DMS 273 (cell line): ENCODE data around the gene TUT7.
"Not testable (repeated sequence)": the region's sequence is repeated elsewhere in the genome, so short reads cannot be mapped to it uniquely, and the experiment has no call there.

ENCODE experiments used
- DNase-seq: peaks from one replicate; lab custom pipeline; 2025; ENCODE audit not compliant: unreplicated experiment; lab: John Stamatoyannopoulos, UW

Gene TUT7, protein sequence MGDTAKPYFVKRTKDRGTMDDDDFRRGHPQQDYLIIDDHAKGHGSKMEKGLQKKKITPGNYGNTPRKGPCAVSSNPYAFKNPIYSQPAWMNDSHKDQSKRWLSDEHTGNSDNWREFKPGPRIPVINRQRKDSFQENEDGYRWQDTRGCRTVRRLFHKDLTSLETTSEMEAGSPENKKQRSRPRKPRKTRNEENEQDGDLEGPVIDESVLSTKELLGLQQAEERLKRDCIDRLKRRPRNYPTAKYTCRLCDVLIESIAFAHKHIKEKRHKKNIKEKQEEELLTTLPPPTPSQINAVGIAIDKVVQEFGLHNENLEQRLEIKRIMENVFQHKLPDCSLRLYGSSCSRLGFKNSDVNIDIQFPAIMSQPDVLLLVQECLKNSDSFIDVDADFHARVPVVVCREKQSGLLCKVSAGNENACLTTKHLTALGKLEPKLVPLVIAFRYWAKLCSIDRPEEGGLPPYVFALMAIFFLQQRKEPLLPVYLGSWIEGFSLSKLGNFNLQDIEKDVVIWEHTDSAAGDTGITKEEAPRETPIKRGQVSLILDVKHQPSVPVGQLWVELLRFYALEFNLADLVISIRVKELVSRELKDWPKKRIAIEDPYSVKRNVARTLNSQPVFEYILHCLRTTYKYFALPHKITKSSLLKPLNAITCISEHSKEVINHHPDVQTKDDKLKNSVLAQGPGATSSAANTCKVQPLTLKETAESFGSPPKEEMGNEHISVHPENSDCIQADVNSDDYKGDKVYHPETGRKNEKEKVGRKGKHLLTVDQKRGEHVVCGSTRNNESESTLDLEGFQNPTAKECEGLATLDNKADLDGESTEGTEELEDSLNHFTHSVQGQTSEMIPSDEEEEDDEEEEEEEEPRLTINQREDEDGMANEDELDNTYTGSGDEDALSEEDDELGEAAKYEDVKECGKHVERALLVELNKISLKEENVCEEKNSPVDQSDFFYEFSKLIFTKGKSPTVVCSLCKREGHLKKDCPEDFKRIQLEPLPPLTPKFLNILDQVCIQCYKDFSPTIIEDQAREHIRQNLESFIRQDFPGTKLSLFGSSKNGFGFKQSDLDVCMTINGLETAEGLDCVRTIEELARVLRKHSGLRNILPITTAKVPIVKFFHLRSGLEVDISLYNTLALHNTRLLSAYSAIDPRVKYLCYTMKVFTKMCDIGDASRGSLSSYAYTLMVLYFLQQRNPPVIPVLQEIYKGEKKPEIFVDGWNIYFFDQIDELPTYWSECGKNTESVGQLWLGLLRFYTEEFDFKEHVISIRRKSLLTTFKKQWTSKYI (N-terminal part only)

DNA sequence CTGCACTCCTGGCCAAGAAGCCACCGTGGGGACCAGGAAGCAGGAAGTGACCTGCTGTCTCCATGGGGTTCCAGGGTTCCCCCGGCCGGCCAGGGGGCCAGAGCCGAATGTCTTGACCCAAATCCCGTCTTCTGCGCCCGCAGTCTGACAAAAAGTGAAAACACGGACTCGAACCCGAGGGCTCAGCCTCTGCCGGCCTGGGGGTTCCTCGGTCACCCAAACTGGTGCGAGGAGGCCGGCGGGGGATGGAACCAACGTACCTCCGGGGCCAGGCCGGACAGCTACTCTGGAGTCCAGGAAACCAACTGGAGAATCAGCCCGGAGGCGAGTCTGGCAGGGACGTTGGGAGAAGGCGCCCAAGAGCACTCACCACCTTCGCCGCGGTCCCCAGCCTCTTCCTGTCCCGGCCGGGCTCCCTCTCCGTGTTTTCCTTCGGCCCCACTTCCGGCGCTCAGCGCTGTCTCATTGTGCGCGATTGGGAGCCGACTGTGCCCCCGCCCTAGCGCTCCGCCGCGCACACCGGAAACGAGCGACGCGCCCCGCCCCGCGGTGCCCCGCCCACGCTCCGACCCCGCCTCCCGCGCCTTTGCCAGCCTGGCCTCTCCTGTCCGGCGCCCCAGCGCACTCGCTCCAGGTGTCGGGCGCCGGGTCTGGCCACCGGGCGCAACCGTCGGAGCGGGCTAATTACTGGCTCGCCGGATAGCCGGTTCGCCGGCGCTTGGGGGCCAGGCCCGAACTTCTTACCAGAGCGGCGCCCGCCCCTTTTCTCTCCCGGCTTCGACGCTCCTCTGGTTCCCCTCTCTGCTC is at the start of gene TUT7:
TUT7 (minus strand) TSS at position 400 of the 807 bp plus-strand sequence. CDS start 1,211 bp downstream, outside the sequence.
- peak; percentile 97 for DNase-seq

DNA sequence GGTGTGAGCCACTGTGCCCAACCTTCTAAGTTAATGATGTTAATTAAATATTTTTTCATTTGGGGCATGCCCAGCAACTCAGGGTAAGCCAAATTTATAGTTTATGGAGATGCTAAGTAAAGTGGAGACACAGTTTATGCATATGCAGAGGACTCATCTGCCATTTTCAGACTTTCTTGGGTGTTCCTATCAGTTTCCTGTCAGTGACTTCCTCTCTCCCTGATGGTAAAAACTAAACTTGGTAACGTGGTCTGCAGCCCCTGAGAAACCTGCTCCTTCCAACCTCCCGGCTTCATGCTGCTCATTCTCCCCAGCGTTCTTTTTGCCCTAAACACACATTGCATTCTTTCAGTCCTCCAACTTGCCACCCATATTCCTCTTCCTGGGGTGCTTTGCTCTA is 48.4 kb upstream of the TUT7 start:
- DNase-seq, result no peak

DNA sequence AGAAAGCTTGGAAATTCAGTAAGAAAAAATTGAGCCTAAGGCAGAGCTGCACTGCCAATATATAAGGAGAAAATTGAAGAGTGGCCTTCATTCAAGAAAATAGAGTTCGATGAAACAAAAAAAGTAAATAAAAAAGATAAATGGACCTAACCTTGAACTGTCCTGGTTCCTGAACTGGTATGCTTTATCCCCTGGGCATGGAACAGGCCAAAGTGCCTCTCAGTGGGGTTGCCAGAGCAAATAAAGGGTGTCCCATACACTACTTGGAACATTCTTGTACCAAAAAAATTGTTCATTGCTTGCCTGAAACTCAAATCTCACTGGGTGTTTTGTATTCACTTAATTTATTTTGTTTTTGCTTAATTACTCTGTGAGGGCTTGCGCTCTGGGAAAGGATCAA is 42.2 kb upstream of the TUT7 start:
- no peak for DNase-seq

DNA sequence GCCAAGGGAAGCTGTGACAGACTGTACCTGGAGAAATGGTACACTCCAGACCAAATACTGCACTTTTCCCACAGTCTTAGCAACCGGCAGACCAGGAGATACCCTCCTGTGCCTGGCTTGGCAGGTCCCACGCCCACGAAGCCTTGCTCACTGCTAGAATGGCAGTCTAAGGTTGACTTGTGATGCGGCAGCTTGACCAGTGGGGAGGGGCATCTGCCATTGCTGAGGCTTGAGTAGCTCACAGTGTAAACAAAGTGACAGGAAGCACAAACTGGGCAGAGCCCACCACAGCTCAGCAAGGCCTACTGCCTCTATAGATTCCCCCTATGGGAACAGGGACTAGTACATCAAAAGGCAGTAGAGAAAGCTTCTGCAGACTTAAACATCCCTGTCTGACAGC is 36.0 kb upstream of the TUT7 start:
- DNase-seq, result not testable (repeated sequence)

DNA sequence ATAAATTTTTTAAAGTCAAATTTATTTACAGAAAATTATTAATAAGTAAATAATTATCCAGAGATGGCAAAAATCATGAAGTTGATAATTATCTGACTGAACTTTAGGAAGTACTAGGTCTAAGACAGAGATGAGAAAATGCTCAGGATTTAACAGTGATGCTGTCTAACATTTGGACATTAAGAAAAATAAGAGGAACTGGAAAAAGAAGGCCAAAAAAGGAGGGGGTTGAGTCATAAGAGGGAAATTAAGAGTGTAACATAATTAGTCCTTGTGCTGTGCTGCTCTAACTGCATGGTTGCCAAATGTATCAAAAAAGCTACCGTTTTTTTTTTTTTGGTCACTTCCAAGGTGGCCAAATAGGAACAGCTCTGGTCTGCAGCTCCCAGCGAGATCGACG is 35.4 kb upstream of the TUT7 start:
- DNase-seq, result no peak

DNA sequence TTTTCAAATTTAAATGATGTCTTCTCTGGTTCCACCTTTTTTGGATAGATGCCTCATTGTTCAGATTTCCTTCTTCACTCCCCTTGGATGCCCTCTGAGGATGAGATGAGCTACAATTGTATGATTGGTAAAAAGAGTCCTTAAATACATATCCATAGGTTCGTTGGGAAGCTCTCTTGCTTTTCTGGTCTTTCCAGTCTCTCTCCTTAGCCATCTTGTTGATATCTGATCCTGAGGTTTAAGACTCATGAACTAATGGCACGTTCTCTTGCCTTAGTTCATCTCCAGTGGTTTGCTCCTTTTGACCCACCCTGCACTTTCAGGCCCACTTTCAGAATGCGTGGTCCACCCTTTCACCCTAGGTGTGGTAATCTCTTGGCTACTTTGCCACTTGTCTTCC is 33.2 kb upstream of the TUT7 start:
- DNase-seq, result no peak

DNA sequence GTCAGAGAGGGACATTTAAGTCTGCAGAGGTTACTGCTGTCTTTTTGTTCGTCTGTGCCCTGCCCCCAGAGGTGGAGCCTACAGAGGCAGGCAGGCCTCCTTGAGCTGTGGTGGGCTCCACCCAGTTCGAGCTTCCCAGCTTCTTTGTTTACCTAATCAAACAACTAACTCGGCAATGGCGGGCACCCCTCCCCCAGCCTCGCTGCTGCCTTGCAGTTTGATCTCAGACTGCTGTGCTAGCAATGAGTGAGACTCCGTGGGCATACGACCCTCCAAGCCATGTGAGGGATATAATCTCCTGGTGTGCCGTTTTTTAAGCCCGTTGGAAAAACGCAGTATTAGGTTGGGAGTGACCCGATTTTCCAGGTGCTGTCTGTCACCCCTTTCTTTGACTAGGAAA is 28.8 kb upstream of the TUT7 start:
- DNase-seq, result not testable (repeated sequence)

DNA sequence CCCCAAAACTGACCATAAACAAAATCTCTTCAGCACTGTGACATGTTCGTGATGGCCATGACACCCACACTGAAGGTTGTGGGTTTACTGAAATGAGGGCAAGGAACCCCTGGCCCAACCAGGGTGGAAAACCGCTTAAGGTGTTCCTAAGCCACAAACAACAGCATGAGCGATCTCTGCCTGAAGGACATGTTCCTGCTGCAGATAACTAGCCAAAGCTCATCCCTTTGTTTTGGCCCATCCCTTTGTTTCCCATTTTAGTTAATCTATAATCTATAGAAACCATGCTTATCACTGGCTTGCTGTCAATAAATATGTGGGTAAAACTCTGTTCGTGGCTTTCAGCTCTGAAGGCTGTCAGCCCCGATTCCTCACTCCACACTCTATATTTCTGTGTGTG is 21.8 kb upstream of the TUT7 start:
- DNase-seq, result no peak

DNA sequence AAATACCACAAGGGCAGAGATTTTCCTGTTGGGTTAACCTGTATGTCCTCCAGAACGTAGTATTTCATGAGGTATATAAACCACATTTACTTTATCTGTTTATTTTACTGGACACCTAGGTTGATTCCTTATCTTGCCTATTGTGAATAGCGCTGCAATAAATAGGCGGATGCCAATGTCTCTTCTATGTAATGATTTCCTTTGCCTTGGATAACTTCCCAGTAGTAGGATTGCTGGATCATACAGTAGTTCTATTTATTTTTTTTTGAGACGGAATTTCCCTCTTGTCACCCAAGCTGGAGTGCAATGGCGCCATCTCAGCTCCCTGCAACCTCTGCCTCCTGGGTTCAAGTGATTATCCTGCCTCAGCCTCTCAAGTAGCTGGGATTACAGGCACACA is 15.6 kb upstream of the TUT7 start:
- DNase-seq, result no peak

DNA sequence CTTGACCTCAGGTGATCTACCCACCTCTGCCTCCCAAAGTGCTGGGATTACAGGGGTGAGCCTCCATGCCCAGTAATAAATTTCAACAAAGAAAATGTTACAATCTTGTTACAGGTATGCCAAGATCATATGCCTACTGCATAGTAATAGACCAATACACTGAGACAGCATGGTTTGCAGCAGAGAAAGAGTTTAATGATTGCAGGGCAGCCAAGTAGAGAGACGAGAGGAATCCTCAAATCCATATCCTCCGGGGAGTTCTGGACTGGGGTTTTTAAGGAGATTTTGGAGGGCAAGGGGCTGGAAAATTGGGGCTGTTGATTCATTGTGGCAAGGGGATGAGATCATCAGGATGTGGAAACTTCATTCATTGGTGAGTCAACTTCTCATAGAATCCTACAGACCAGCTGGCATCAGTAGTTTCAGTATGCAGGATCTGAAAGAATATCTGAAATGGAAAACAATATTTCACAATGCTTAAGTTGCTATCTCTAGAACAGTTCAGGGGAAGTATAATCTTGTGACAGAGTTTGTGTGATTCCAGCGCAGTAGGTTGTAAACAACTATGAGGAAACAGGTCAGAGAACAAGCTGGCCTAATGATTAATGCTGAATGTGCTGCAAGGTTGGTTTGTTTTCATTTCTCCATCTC is 14.8 kb upstream of the TUT7 start:
- no peak for DNase-seq

DNA sequence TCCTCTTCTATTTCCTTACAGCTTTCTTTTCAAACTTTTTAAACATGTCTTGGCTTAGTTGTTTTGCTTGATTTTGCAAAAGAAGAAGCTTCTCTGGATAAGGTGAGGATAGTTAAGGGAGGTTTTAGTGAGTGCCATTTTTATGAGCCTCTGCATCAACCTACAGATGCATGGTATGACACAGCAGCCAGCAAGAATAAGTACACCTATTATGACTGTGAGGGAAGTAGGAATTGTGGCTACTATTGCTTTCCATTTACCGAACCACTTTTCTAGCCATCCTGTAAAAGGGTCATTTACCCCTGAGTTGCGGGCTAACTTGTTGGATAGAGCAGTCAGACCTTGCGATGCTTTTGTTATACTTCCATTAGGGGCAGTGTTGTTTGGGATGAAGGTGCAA is 7.0 kb upstream of the TUT7 start:
- DNase-seq, result no peak

DNA sequence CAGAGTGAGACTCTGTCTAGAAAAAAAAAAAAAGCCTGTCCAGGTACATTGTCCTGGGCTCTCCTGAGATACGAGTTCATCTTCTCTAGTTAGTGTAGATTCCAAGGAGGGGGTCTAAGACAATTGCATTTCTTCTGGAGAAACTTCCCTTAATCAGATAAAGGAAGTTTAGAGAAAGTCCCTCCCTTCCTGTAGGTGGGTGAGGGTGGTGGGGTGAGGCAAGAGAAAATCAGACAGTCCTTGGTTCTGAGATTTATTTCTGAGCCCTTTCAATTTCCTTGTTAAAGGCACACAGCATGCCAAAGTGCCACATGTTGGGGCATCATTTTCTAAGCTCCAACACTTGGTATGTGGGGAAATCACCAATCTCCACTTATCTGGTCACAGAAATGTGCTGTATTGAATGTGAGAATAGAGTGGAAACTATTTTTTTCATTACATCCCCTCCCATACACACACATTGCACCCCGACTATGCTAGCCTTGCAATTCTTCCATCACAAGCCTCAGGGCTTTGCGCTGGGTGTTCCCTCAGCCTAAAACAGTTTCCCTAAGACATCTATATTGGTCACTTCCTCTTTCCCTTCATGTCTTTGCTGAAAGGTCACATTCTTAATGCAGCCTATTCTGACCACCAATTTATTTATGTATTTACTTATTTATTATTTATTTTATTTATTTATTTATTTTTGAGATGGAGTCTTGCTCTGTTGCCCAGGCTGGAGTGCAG is 5.1 kb upstream of the TUT7 start:
- no peak for DNase-seq

DNA sequence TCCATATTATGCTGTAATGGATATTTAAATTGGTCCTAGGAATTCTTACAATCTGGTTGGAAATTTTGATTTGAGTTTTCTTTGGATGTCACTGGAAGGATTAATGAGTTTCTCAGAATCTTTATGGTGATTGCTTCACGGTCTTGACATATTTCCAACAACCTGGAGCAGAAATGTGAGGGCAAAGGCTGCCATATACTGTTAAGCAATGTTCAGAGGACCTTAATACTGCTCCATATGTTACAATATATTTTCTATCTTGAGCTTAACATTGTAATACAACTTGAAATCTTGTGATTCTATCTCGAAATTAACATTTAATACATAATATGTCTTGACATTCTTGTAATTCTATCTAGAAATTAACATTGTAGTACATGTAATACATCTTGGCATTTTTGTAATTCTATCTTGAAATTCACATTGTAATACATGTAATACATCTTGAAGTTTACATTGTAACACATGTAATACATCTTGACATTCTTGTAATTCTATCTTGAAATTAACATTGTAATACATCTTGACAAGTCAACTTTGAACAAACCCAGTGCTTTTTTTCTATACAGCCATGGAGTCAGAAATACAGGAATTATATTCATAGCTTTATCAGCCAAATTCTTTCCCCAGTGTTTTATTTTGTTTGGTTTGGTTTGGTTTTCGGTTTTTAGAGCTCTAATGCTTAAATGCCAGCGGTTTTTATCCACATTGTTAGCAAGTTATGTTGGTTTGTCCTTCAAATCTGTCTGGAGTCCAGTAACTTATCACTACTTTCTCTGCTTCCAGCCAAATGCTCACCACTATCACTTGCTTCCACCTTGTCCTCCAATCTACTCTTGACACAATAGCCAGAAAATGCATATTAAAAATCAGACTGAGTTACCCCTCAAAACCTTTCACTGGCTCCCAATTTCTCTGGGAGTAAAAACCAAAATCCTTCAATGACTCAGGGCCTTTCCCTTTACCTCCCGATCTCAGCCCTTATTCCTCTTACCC is 3.0 kb upstream of the TUT7 start:
- DNase-seq, result no peak

DNA sequence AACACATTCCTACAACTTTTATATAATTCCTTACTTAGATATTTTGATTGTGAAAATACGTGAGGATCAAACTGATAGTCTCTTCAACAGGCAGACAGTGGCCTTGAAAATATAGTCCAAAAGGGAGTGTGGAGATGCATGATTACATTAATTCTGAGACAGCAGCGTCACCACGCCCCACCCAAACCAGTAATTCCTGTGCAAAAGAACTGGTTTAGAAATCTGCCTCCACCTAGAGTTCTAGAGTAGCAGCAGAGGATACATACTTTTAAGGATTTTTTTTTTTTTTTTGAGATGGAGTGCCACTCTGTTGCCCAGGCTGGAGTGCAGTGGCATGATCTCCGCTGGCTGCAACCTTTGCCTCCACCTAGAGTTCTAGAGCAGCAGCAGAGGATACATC is 1.6 kb upstream of the TUT7 start:
- no peak for DNase-seq

DNA sequence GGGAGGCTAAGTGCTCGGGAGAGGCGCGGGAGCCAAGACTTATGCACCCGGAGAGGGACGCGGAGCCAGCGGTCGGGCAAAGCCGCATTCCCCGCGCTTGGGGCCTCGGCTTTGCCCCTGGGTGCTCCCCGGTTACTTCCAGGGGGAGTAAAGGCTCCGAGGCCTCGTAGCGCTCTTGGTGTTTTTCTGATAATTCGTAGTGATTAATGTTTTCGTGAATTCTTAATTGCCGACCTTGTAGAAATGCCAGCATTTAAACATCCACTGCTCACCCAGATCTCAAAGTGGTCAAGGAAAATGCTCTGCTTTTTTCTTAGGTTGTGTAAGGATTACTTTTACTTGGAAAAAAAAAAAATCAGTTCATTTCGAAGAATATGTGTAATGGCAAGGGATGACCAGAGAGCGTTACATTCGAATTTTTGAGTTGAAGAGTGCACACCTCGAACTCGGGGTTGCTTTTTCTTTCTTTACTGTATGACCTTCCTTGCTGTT is 654 bp upstream of the TUT7 start:
- DNase-seq, result no peak

DNA sequence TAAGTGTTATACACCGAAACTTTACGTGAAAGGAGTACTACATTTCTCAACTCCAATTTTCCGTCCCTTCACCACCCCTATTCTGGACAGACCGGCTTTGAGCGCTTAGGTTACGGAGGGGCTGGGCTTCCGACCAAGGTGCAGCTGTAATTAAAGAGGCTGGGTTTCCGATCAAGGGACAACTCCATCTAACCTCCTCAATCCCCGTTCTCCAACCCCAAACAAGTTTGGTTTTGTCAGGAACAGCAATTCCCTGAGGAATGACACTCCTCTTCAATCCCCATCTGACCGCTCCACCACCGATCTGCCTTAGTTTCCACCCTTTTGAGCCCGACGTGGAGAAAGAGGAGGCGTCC is 577 bp downstream of the TUT7 start:
- DNase-seq, result peak; percentile 72

DNA sequence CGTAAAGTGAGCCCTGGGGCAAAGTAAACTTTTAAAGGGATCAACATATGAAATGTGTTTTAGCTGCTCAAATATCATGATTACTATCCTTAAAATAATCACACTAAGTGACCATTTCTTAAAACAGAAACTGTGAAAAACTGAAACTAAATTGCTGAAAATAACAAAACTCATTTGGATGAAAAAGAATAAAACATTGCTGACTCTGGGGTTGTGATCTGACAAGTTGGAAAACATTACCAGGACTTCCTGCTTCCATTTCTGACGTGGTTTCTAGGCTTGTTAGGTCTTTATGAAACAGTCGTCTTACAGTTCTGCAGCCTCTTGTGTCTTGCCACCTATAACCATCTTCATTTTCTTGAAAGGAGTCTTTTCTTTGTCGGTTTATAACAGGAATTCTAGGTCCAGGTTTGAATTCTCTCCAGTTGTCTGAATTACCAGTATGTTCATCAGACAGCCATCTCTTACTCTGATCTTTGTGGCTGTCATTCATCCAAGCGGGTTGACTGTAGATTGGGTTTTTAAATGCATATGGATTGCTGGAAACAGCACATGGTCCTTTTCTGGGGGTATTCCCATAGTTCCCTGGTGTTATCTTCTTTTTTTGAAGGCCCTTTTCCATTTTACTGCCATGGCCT is 1.7 kb downstream of the TUT7 start:
- no peak for DNase-seq

DNA sequence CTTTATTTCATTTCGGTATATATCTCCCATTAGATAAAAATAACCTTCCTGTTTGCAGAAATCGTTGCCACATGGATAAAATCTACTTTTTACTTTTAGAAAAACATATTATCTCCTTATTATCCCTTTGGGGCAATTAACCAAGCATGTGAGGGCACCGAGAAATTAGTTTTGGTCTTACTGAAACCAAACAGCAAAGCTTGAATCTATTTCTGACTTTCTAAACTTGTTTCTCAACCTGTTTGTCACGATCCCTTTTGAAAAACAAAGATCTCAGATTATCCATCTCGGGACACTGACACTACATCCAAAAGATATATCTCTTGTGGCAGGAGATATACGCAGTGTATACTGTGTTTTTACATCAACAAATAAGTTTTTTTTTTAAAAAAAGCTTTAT is 2.3 kb downstream of the TUT7 start:
- no peak for DNase-seq
